Measurements from ENCODE around the gene SDR9C7.

DNA sequence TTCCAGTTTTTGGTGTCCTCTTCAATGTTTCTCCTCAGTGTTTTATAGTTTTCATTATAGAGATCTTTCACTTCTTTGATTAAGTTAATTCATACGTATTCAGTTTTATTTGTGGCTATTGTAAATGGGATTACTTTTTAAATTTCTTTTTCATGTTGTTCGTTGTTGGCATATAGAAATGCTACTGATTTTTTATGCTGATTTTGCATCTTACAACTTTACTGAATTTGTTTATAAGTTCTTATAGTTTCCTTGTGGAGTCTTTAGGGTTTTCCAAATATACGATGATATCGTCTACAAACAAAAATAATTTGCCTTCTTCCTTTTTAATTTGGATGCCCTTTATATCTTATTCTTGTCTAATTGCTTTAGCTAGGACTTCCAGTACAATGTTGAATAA, 9.7 kb upstream of the SDR9C7 start:
- no peak for TF ChIP-seq CTCF (conservative IDR thresholded peaks at IDR 0.05; ENCODE audit: low read depth in 2 of 2)
- TF ChIP-seq, protein P1, sequence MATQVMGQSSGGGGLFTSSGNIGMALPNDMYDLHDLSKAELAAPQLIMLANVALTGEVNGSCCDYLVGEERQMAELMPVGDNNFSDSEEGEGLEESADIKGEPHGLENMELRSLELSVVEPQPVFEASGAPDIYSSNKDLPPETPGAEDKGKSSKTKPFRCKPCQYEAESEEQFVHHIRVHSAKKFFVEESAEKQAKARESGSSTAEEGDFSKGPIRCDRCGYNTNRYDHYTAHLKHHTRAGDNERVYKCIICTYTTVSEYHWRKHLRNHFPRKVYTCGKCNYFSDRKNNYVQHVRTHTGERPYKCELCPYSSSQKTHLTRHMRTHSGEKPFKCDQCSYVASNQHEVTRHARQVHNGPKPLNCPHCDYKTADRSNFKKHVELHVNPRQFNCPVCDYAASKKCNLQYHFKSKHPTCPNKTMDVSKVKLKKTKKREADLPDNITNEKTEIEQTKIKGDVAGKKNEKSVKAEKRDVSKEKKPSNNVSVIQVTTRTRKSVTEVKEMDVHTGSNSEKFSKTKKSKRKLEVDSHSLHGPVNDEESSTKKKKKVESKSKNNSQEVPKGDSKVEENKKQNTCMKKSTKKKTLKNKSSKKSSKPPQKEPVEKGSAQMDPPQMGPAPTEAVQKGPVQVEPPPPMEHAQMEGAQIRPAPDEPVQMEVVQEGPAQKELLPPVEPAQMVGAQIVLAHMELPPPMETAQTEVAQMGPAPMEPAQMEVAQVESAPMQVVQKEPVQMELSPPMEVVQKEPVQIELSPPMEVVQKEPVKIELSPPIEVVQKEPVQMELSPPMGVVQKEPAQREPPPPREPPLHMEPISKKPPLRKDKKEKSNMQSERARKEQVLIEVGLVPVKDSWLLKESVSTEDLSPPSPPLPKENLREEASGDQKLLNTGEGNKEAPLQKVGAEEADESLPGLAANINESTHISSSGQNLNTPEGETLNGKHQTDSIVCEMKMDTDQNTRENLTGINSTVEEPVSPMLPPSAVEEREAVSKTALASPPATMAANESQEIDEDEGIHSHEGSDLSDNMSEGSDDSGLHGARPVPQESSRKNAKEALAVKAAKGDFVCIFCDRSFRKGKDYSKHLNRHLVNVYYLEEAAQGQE (IDR thresholded peaks at IDR 0.05; ENCODE audit: unreplicated experiment), result no peak
- TF ChIP-seq, protein P2, sequence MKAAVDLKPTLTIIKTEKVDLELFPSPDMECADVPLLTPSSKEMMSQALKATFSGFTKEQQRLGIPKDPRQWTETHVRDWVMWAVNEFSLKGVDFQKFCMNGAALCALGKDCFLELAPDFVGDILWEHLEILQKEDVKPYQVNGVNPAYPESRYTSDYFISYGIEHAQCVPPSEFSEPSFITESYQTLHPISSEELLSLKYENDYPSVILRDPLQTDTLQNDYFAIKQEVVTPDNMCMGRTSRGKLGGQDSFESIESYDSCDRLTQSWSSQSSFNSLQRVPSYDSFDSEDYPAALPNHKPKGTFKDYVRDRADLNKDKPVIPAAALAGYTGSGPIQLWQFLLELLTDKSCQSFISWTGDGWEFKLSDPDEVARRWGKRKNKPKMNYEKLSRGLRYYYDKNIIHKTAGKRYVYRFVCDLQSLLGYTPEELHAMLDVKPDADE (IDR thresholded peaks at IDR 0.05), result no peak
- no peak for TF ChIP-seq EZH2 (IDR thresholded peaks at IDR 0.05; ENCODE audit: low read depth, unreplicated experiment)
- no peak for TF ChIP-seq EZH2phosphoT487 (IDR thresholded peaks at IDR 0.05; ENCODE audit: unreplicated experiment)
- TF ChIP-seq POLR2AphosphoS5 (IDR thresholded peaks at IDR 0.05; ENCODE audit: low read depth), result no peak
- TF ChIP-seq ZNF331 (CRISPR knock-in tag; IDR thresholded peaks at IDR 0.05; ENCODE audit: low read depth), result no peak
- no peak for TF ChIP-seq CREB1 (CRISPR knock-in tag; IDR thresholded peaks at IDR 0.05; ENCODE audit: low read depth)
- TF ChIP-seq ZNF114 (CRISPR knock-in tag; IDR thresholded peaks at IDR 0.05), result no peak
- no peak for TF ChIP-seq JUNB (IDR thresholded peaks at IDR 0.05; ENCODE audit: unreplicated experiment)
- TF ChIP-seq STAT1 (IDR thresholded peaks at IDR 0.05; ENCODE audit: unreplicated experiment), result no peak
